ENCODE measurements around the gene CALCB. TPM values are rescaled to one million over a fixed set of nuclear protein-coding genes. Genes with fewer than 3 reads are reported as not detected.
"Not testable (repeated sequence)": the region's sequence is repeated elsewhere in the genome, so short reads cannot be mapped to it uniquely, and the experiment has no call there.

The CALCB gene
- total and polyA plus RNA-seq, 2 donors = 0.08 to 0.42 TPM

DNA sequence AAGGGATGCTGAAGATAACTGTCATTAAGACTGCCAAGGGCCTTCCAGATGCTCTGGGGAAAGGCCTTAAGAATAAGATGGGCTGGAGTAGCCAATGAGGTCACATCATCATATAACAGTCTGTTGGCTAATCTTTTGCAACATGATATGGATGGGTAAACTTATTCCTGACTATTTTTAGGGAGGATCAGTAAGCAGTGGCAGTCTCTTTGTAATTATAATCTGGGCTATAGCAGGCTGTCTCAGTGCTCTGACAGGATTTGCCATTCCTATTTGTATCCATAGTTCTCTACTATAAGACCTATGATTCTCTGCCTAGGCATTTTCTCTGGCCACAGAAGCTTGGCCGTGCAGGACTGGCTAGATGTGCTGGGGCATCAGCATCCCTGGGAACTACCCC lies 16.1 kb upstream of the CALCB start:
- WGBS = 92% methylated on average over 1 of the region's 1 CpG
- H3K27ac ChIP-seq (ENCODE audit: low read depth) = no peak overlapping the region

DNA sequence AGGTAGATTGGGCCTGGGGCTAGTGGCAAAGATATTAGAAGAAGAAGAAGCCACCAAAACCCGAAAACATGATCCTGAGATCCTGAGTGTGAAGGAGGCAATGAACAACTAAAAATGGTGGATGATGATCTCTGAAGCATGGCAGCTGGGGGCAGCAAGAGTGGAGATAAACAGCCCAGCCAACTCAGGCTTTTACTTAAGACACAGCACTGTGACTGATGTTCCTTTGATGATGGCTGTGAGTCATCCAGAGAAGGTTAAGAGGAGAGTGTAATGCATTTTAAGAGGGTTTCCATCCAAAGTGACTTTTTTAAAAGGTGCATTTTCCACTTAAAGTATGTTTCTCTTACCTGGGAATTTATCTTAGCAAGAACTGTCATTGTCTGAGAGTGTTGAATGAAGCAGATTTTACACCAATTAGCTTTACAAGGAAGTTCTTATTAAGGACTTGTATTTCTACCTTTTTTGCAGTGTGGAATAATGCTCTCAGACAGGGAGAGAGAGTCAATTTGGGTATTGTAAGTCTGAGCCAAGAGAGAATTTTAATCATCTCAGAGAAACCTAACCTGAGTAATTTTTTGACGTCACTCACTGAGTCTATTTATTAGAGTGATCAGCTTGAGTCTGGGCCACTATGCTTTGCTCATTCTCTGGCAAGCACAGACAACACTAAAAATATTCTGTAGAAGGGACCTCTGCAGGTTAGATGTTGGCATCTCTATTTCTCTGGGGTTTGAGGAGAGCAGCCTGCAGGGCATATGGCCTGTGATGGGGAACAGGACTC lies 14.1 kb upstream of the CALCB start:
- no peak overlapping the region for H3K27ac ChIP-seq (ENCODE audit: low read depth)
- no peaks in the 10 kb centered on the region for H3K4me1 ChIP-seq (ENCODE audit: insufficient read depth)
- H3K4me3 ChIP-seq (ENCODE audit: low read depth, low read length) = no peak overlapping the region
- DNase-seq (ENCODE audit: extremely low spot score) = no peak
- WGBS = 80% methylated on average over 2 of the region's 2 CpGs
- H3K36me3 ChIP-seq (ENCODE audit: insufficient read depth) = no peaks in the 10 kb centered on the region

More for the DNA sequence above, 16.1 kb upstream of the CALCB start:
- Histone ChIP-seq H3K4me3 (ENCODE audit: low read depth, low read length) (no peak overlapping the region), H3K36me3 (ENCODE audit: insufficient read depth) (no peaks in the 10 kb centered on the region), H3K4me1 (ENCODE audit: insufficient read depth) (no peaks in the 10 kb centered on the region)
- DNase-seq (ENCODE audit: extremely low spot score) = no peak

DNA sequence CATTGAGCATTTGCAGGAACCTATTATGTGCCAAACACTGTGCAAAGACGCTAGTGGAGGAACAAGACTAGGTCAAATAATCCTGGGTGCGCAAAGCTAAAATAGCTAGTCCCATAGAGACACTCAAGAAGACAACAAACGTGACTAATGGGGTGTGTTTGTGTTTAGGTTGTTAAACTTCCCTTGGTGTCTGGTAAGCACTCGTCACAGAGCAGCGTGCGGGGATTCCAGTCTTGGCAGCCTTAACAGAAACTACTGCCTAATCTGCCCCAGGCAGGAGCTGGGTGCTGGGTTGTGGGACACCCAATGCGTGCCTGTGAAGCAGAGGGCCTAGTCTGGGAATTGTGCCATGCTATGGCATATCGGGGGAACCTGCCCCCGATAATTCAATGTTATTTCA lies 10.8 kb upstream of the CALCB start:
- Histone ChIP-seq H3K4me3 (ENCODE audit: low read depth, low read length) (no peak overlapping the region), H3K4me1 (ENCODE audit: insufficient read depth) (no peaks in the 10 kb centered on the region), H3K27ac (ENCODE audit: low read depth) (no peak overlapping the region), H3K36me3 (ENCODE audit: insufficient read depth) (no peaks in the 10 kb centered on the region)
- 80% methylated on average over 9 of the region's 9 CpGs for WGBS
- DNase-seq (ENCODE audit: extremely low spot score) = no peak

DNA sequence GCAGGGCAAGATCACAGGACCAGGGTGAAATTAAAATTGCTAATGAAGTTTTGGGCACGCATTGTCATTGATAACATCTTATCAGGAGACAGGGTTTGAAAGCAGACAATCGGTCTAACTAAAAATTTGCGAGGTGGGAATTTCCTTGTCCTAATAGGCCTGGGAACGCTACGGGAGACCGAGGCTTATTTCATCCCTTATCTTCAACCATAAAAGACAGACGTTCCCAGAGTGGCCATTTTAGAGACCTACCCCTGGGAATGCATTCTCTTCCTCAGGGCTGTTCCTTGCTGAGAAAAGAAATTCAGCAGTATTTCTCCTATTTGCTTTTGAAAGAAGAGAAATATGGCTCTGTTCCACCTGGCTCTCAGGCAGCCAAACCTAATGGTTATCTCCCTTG lies 3.6 kb upstream of the CALCB start:
- H3K4me1 ChIP-seq (ENCODE audit: insufficient read depth) = not testable (repeated sequence)

DNA sequence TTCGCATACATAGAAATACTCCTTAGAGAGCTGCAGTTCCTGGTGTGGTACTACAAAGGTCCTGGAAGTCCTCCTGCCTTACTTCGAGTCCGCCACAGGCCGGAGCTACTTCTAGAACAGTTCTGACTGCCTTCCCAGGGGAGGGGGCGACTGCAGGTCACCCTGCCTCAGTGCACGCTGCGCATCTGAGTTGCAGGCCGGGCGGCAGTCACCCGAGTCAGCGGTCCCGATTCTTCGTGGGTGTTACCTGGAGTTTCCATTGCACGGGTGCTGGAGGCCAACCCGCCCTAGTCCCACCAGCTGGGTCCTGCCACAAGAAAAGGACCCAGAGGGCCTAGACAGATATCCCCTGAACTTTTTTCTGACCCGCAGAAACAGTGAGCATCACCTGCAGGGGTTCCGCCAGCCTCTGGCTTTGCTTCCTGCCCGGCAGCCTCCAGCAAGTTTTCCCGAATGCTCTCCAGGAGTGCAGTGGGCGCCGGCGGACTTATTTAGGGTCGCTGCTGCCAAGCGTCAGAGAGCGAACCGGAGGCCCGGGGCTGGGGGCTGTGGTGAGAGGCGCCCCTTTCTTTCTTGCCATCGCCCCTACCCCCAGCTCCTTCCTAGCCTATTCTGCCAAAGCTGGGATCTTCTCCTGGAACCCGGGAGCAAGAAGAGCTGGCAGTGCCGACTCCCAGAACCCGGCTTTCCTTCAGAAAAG lies 1.7 kb upstream of the CALCB start:
- WGBS = 90% methylated on average over 32 of the region's 32 CpGs
- Histone ChIP-seq H3K27ac (ENCODE audit: low read depth) (no peak overlapping the region), H3K36me3 (ENCODE audit: insufficient read depth) (no peaks in the 10 kb centered on the region), H3K4me3 (ENCODE audit: low read depth, low read length) (no peak overlapping the region), H3K4me1 (ENCODE audit: insufficient read depth) (no peaks in the 10 kb centered on the region)
- no peak for DNase-seq (ENCODE audit: extremely low spot score)

More for the DNA sequence above, 3.6 kb upstream of the CALCB start:
- not testable (repeated sequence) for H3K4me3 ChIP-seq (ENCODE audit: low read depth, low read length); DNase-seq (ENCODE audit: extremely low spot score); H3K36me3 ChIP-seq (ENCODE audit: insufficient read depth); H3K27ac ChIP-seq (ENCODE audit: low read depth)
- 77% methylated on average over 7 of the region's 7 CpGs for WGBS

DNA sequence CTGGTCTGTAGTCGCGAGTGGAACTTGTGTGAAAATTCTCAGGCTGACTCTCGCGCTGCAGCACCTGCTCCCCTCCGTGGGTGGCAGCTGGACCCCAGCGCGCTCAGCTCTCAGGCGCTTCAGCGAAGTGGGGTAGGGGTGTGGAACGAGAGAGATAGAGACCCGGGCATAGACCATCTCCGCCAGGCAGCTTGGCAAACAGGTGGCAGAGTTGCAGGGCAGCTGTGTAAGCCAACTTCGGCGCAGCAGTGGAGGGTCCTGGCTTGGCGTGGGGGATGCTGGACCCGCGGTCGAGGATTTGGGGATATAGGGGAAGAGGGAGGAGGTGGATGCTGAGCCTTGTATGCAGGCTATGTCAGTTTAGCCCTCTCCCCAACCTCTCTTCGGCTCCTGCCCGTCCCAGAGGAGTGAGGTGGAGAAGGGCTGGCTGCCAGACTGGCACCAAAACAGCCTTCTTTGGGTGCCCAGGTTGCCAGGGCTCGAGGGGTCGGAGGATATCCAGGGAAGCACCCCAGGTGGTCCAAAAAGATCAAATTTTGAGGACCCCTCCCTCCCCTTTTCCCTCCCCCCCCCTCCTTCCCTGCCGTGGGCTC lies 746 bp upstream of the CALCB start:
- no peak overlapping the region for H3K4me3 ChIP-seq (ENCODE audit: low read depth, low read length)
- DNase-seq (ENCODE audit: extremely low spot score) = no peak
- H3K4me1 ChIP-seq (ENCODE audit: insufficient read depth) = no peaks in the 10 kb centered on the region
- no peak overlapping the region for H3K27ac ChIP-seq (ENCODE audit: low read depth)
- no peaks in the 10 kb centered on the region for H3K36me3 ChIP-seq (ENCODE audit: insufficient read depth)
- WGBS = 70% methylated on average over 23 of the region's 23 CpGs

DNA sequence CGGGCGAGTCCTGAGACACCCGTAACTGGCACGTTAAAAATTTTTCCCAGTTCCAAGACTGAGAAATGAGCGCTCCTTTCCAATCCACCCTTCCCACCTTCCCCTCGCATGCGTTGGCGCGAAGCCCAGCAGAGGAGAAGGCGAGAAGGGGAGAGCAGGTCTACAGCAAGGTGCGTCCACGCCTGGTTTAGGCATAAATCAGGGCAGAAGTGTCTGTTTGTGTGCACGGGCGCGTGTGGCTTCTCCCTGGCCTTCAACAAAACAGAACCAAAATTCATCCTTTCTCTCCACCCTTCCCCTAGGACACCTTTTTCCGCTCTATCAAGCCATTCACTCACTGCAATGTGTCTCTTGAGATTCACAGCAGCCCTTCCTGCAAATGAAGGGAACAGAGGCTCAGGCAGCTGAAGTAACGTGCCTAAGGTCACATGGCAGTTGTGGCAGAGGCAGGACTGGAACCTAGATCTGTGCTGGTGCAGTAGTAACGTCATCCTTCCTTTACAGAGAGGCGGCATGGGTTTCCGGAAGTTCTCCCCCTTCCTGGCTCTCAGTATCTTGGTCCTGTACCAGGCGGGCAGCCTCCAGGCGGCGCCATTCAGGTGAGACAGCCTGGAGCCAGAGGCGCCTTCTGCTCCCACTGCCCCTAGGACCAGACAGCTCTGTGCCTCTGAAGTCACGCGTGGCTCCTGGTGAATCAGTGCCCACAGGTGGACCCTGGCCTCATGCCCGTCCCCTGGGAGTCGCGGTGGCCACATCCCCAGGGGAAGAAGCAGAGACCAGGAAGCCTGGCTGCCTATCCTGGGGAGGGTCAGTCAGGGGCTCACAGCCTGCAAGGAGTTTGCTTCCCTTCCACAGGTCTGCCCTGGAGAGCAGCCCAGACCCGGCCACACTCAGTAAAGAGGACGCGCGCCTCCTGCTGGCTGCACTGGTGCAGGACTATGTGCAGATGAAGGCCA lies 1.1 kb downstream of the CALCB start:
- no peaks in the 10 kb centered on the region for H3K36me3 ChIP-seq (ENCODE audit: insufficient read depth)
- 3% methylated on average over 33 of the region's 33 CpGs for WGBS
- DNase-seq (ENCODE audit: extremely low spot score) = peak; percentile 36
- no peak overlapping the region for H3K4me3 ChIP-seq (ENCODE audit: low read depth, low read length)
- H3K4me1 ChIP-seq (ENCODE audit: insufficient read depth) = no peaks in the 10 kb centered on the region
- H3K27ac ChIP-seq (ENCODE audit: low read depth) = no peak overlapping the region

DNA sequence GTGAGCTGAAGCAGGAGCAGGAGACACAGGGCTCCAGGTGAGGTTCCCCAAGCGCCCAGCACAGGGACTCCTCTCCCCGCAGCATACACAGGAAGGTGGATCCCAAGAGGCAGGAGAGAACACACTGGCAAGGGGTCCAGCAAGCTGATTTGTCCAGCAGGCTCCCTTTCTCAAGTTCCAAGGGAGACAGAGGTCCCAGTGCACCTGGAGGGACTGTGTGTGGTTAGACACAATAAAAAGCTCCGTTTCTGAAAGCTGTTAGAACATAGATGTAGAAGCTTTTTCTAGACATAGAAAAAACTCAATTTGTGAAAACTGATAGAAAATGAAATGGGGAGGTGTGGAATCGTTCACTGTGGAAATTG lies 1.8 kb downstream of the CALCB start:
- no peaks in the 10 kb centered on the region for H3K36me3 ChIP-seq (ENCODE audit: insufficient read depth)
- no peak for DNase-seq (ENCODE audit: extremely low spot score)

DNA sequence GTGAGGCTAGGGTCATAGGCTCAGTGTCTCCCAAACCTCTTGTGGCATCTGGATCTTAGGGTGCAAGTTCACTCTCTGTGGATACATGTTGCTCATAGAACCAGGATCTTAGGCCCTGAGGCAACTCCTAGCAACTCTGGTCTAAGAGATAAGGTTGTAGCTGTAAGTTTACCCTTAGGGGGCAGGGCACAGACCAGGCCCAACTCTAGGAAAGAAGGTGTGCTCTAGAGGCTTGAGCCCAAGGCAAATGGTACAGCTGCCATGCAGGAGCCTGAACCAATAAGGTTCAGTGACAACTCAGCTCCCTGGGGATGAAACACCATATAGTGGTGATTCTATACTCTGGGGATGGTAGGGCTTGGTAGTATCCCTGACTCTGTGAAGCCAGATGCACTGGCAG lies 17.8 kb downstream of the CALCB start:
- Histone ChIP-seq H3K27ac (ENCODE audit: low read depth) (no peak overlapping the region), H3K36me3 (ENCODE audit: insufficient read depth) (no peaks in the 10 kb centered on the region), H3K4me3 (ENCODE audit: low read depth, low read length) (no peak overlapping the region), H3K4me1 (ENCODE audit: insufficient read depth) (no peaks in the 10 kb centered on the region)
- no peak for DNase-seq (ENCODE audit: extremely low spot score)

More for the DNA sequence above, 1.8 kb downstream of the CALCB start:
- H3K4me3 ChIP-seq (ENCODE audit: low read depth, low read length) = no peak overlapping the region
- WGBS = 42% methylated on average over 4 of the region's 4 CpGs
- no peaks in the 10 kb centered on the region for H3K4me1 ChIP-seq (ENCODE audit: insufficient read depth)
- H3K27ac ChIP-seq (ENCODE audit: low read depth) = no peak overlapping the region

DNA sequence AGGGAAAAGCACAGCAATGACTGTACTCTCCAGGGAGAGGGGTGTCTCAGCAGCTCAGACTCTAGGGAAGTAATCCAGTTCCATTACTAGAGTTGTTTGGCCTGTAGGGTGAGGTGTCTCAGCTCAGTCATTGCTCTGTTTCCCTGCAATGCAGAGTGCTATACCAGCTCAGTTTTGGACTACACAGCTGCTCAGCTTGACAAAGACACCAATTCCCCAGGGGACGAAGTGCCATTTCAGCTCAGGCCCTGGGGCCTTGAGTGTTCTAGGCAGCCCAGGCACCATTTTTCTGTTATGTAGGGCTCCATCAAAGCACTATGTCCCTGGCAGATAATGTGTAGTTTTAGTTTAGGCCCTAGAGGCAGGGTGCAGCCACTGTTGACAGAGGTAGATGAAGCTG lies 18.2 kb downstream of the CALCB start:
- DNase-seq (ENCODE audit: extremely low spot score) = no peak
- Histone ChIP-seq H3K4me1 (ENCODE audit: insufficient read depth) (no peaks in the 10 kb centered on the region), H3K27ac (ENCODE audit: low read depth) (no peak overlapping the region), H3K4me3 (ENCODE audit: low read depth, low read length) (no peak overlapping the region), H3K36me3 (ENCODE audit: insufficient read depth) (no peaks in the 10 kb centered on the region)
- 93% methylated on average over 1 of the region's 1 CpG for WGBS

DNA sequence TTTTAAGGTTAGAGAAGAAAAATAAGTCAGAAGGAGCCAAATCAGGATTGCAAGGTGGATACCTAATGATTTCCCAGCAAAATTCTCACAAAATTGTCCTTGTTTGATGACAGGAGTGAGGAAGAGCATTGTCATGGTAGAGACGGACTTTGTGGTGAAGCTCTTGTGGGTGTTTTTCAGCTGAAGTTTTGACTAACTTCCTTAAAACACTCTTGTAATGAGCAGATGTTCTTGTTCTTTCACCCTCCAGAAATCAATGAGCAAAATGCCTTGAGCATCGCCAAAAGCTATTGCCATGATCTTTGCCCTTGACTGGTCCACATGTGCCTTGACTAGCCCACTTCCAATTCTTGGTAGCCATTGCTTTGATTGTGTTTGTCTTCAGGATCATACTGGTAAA lies 20.0 kb downstream of the CALCB start:
- no peak overlapping the region for H3K27ac ChIP-seq (ENCODE audit: low read depth)
- H3K36me3 ChIP-seq (ENCODE audit: insufficient read depth) = no peaks in the 10 kb centered on the region
- 85% methylated on average over 2 of the region's 2 CpGs for WGBS
- no peaks in the 10 kb centered on the region for H3K4me1 ChIP-seq (ENCODE audit: insufficient read depth)
- no peak for DNase-seq (ENCODE audit: extremely low spot score)
- no peak overlapping the region for H3K4me3 ChIP-seq (ENCODE audit: low read depth, low read length)

DNA sequence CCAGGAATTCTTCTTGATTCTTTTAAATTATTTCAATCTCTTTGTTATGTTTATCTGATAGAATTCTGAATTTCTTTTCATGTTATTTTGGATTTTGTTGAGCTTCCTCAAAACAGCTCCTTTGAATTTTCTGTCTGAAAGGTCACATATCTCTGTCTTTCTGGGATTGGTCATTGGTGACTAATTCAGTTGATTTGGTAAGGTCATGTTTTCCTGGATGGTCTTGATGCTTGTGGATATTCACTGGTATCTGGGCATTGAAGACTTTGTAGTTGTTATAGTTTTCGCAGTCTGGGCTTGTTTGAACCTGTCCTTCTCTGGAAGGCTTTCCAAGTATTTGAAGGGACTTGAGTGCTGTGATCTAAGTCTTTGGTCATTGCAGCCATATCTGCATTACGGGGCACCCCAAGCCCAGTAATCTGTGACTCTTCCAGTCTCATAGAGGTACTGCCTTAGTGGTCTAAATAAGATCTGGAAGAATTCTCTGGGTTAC lies 22.4 kb downstream of the CALCB start:
- Histone ChIP-seq H3K4me3 (ENCODE audit: low read depth, low read length) (no peak overlapping the region), H3K36me3 (ENCODE audit: insufficient read depth) (no peaks in the 10 kb centered on the region), H3K4me1 (ENCODE audit: insufficient read depth) (no peaks in the 10 kb centered on the region), H3K27ac (ENCODE audit: low read depth) (no peak overlapping the region)
- WGBS = 91% methylated on average over 2 of the region's 2 CpGs
- DNase-seq (ENCODE audit: extremely low spot score) = no peak

DNA sequence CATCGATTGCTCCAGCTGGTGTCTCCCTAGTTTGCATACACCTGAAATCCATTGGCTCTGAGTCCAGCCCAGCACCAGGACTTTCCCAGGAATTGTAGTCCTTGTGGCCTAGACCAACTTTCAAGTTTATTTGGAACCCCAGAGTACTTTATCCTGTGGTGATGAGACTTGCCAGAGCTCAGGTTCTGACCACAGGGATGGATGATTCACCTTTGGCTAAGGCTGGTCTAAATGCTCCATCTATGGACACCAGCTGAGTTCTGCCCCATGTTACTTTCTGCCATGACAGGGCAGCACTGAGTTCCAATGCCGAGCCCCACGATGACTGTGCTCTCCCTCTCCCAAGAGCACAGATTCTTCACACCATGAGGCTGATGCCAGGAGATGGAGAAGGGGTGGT lies 24.0 kb downstream of the CALCB start:
- 80% methylated on average over 3 of the region's 3 CpGs for WGBS
- Histone ChIP-seq H3K4me1 (ENCODE audit: insufficient read depth) (no peaks in the 10 kb centered on the region), H3K36me3 (ENCODE audit: insufficient read depth) (no peaks in the 10 kb centered on the region), H3K4me3 (ENCODE audit: low read depth, low read length) (no peak overlapping the region), H3K27ac (ENCODE audit: low read depth) (no peak overlapping the region)
- DNase-seq (ENCODE audit: extremely low spot score) = no peak
